Neural cell (in vitro differentiated cells): Measurements from ENCODE around the gene RASGRP4. TPM values are rescaled to one million over a fixed set of nuclear protein-coding genes. Genes with fewer than 3 reads are reported as not detected.
"Not testable (repeated sequence)": the region's sequence is repeated elsewhere in the genome, so short reads cannot be mapped to it uniquely, and the experiment has no call there.

ENCODE experiments used
- H2AFZ ChIP-seq: fragments of 200-600, 300-800 bp; sonication (generic), shearing (Covaris generic); 2 replicates; pipeline ENCODE4 v1.6.0; 2014; ENCODE audit warnings: low read depth, mild to moderate bottlenecking, antibody characterized with exemption, low read length, moderate library complexity
- H3F3A ChIP-seq: fragments of 200-600 bp; shearing (Covaris generic); 2 replicates; pipeline ENCODE4 v1.6.1; 2016; ENCODE audit warnings: mild to moderate bottlenecking, moderate library complexity, mixed read lengths, antibody characterized with exemption, low read length; ENCODE audit not compliant: insufficient read depth, poor library complexity, severe bottlenecking
- H3K27ac ChIP-seq: fragments of 200-600, 300-800 bp; sonication (generic), shearing (Covaris generic); 2 replicates; pipeline ENCODE4 v1.5.1; 2014; ENCODE audit warnings: mild to moderate bottlenecking, low read length, moderate library complexity
- H3K27me3 ChIP-seq: fragments of 300-800, 200-600 bp; sonication (generic), shearing (Covaris generic); 2 replicates; pipeline ENCODE4 v1.6.0; 2014; ENCODE audit warnings: mild to moderate bottlenecking, low read depth, low read length, moderate library complexity; ENCODE audit not compliant: insufficient read depth
- H3K36me3 ChIP-seq: fragments of 300-800, 200-600 bp; sonication (generic), shearing (Covaris generic); 2 replicates; pipeline ENCODE4 v1.5.1; 2014; ENCODE audit warnings: mild to moderate bottlenecking, antibody characterized with exemption, low read length, moderate library complexity; ENCODE audit not compliant: insufficient read depth
- H3K4me2 ChIP-seq: fragments of 300-800, 200-600 bp; sonication (generic), shearing (Covaris generic); 2 replicates; pipeline ENCODE4 v1.6.0; 2014; ENCODE audit warnings: mild to moderate bottlenecking, low read length
- H3K4me3 ChIP-seq: fragments of 300-800, 200-600 bp; sonication (generic), shearing (Covaris generic); 2 replicates; pipeline ENCODE4 v1.5.1; 2014; ENCODE audit warnings: mild to moderate bottlenecking, low read length, moderate library complexity
- H3K79me2 ChIP-seq: fragments of 200-600 bp; shearing (Covaris generic); replicated peaks from 2 replicates; pipeline ENCODE4 v1.6.0; 2014; ENCODE audit warnings: mild to moderate bottlenecking, low read length, moderate library complexity; ENCODE audit not compliant: insufficient read depth
- H3K9ac ChIP-seq: fragments of 300-800, 200-600 bp; sonication (generic), shearing (Covaris generic); 2 replicates; pipeline ENCODE4 v1.6.1; 2016; ENCODE audit warnings: mild to moderate bottlenecking, low read length, mixed read lengths
- H3K9me2 ChIP-seq: fragments of 200-600 bp; shearing (Covaris generic); 2 replicates; pipeline ENCODE4 v1.6.1; 2016; ENCODE audit warnings: mild to moderate bottlenecking, low read length, mixed read lengths; ENCODE audit not compliant: insufficient read depth
- H3K9me3 ChIP-seq: fragments of 200-600, 300-800 bp; sonication (generic), shearing (Covaris generic); 2 replicates; pipeline ENCODE4 v1.6.1; 2016; ENCODE audit warnings: mild to moderate bottlenecking, mixed run types, low read length, moderate library complexity, mixed read lengths
- H4K20me1 ChIP-seq: fragments of 200-600 bp; shearing (Covaris generic); 2 replicates; pipeline ENCODE4 v1.6.1; 2016; ENCODE audit warnings: mild to moderate bottlenecking, mixed run types; ENCODE audit not compliant: insufficient read depth
- CTCF ChIP-seq: fragments of 450-650 bp; IDR thresholded peaks from 2 replicates; pipeline ENCODE4 v1.5.1; 2014; ENCODE audit warnings: antibody characterized with exemption, mild to moderate bottlenecking, moderate library complexity; ENCODE audit not compliant: poor library complexity, severe bottlenecking
- EP300 ChIP-seq: fragments of 450-650 bp; conservative IDR thresholded peaks from 2 replicates; pipeline ENCODE4 v1.6.1; 2014; ENCODE audit warnings: antibody characterized with exemption, mild to moderate bottlenecking, moderate library complexity; ENCODE audit not compliant: poor library complexity, severe bottlenecking
- EZH2 ChIP-seq: fragments of 200-600, 300-800 bp; shearing (Covaris generic), sonication (generic); IDR thresholded peaks from 2 replicates; pipeline ENCODE4 v1.6.1; 2014; ENCODE audit warnings: antibody characterized with exemption, low read length, borderline replicate concordance, mild to moderate bottlenecking; ENCODE audit not compliant: insufficient read depth, poor library complexity, severe bottlenecking
- MXI1 ChIP-seq: fragments of 450-650 bp; conservative IDR thresholded peaks from 2 replicates; pipeline ENCODE4 v1.6.1; 2014; ENCODE audit warnings: antibody characterized with exemption, mild to moderate bottlenecking; ENCODE audit not compliant: poor library complexity, severe bottlenecking
- POLR2AphosphoS5 ChIP-seq: IDR thresholded peaks from 2 replicates; pipeline ENCODE4 v1.6.1; 2012
- RAD21 ChIP-seq: fragments of 450-650 bp; conservative IDR thresholded peaks from 2 replicates; pipeline ENCODE4 v1.6.1; 2014; ENCODE audit warnings: antibody characterized with exemption, mild to moderate bottlenecking, moderate library complexity
- REST ChIP-seq: IDR thresholded peaks from 2 replicates; pipeline ENCODE4 v1.6.1; 2012; ENCODE audit warnings: borderline replicate concordance
- SMC3 ChIP-seq: fragments of 450-650 bp; conservative IDR thresholded peaks from 2 replicates; pipeline ENCODE4 v1.6.1; 2014; ENCODE audit warnings: antibody characterized with exemption, mild to moderate bottlenecking, moderate library complexity; ENCODE audit not compliant: poor library complexity
- TAF1 ChIP-seq: IDR thresholded peaks from 2 replicates; pipeline ENCODE4 v1.6.1; 2012; ENCODE audit warnings: low read depth
- polyA plus RNA-seq: library from polyadenylated mRNA; depleted of rRNA; stranded (reverse); fragments of >200 nt; gene quantifications from 2 replicates; pipeline ENCODE4 v1.2.3, GENCODE V29; 2014

The RASGRP4 gene
- polyA plus RNA-seq, 1 donor from 2014 or later, result not detected

GRCh38 chr19:38411041-38411712 is 14.8 kb downstream of the RASGRP4 start:
- Histone ChIP-seq H3F3A (no peaks in the 10 kb centered on the region), H3K9ac (no peak overlapping the region), H3K9me3 (no peaks in the 10 kb centered on the region), H3K9me2 (no peaks in the 10 kb centered on the region), H3K4me2 (no peak overlapping the region), H2AFZ (no peak overlapping the region), H3K27ac (no peak overlapping the region), H3K79me2 (no peaks in the 10 kb centered on the region), H3K4me3 (no peak overlapping the region), H3K27me3 (no peaks in the 10 kb centered on the region), H4K20me1 (no peaks in the 10 kb centered on the region), H3K36me3 (no peaks in the 10 kb centered on the region)
- TF ChIP-seq POLR2AphosphoS5 (no peak), MXI1 (no peak), CTCF (no peak), EZH2 (no peak), EP300 (no peak), TAF1 (no peak), SMC3 (no peak), RAD21 (no peak), REST (no peak)

- H3K9ac ChIP-seq, H3K27me3 ChIP-seq, H3K4me2 ChIP-seq, H3K36me3 ChIP-seq, H4K20me1 ChIP-seq, H3K4me3 ChIP-seq, H2AFZ ChIP-seq, H3K9me3 ChIP-seq, H3K27ac ChIP-seq, H3F3A ChIP-seq, H3K9me2 ChIP-seq, H3K79me2 ChIP-seq: not testable (repeated sequence)
Observed at GRCh38 chr19:38410407-38410806, 15.6 kb downstream of the RASGRP4 start.
